GM23338 (cell line): Measurements from ENCODE around the gene PELI1. TPM values are rescaled to one million over a fixed set of nuclear protein-coding genes. Genes with fewer than 3 reads are reported as not detected.

Experiments
- ATAC-seq: fragments of 200-7000 bp; cut with Tn5 transposase; 3 replicates; pipeline ENCODE4 v1.9.1; 2020
- DNase-seq: peaks from one replicate; pipeline ENCODE4 v3.0.0-alpha.2; 2015; ENCODE audit warnings: low spot score
- H2AFZ ChIP-seq: fragments of 200-600 bp; sonication (generic); 2 replicates; pipeline ENCODE4 v1.8.0; 2016; ENCODE audit warnings: antibody characterized with exemption, mild to moderate bottlenecking, moderate library complexity
- H3F3A ChIP-seq: fragments of 200-600 bp; sonication (generic); replicated peaks from 2 replicates; pipeline ENCODE4 v1.8.0; 2017; ENCODE audit warnings: antibody characterized with exemption, mixed run types, low read depth
- H3K27ac ChIP-seq: fragments of 200-600 bp; sonication (generic); 2 replicates; pipeline ENCODE4 v1.6.1; 2016; ENCODE audit warnings: low read depth
- H3K27me3 ChIP-seq: fragments of 200-600 bp; sonication (generic); 2 replicates; pipeline ENCODE4 v1.8.0; 2016; ENCODE audit warnings: mild to moderate bottlenecking, mixed run types, moderate library complexity; ENCODE audit not compliant: insufficient read depth
- H3K36me3 ChIP-seq: fragments of 200-600 bp; sonication (generic); 2 replicates; pipeline ENCODE4 v1.8.0; 2016; ENCODE audit warnings: mild to moderate bottlenecking; ENCODE audit not compliant: insufficient read depth
- H3K4me1 ChIP-seq: fragments of 200-600 bp; sonication (generic); 2 replicates; pipeline ENCODE4 v1.8.0; 2016; ENCODE audit warnings: mild to moderate bottlenecking, moderate library complexity; ENCODE audit not compliant: insufficient read depth
- H3K4me2 ChIP-seq: fragments of 200-600 bp; sonication (generic); 2 replicates; pipeline ENCODE4 v1.7.1; 2017; ENCODE audit warnings: mixed run types
- H3K4me3 ChIP-seq: fragments of 200-600 bp; sonication (generic); 2 replicates; pipeline ENCODE4 v1.6.1; 2016; ENCODE audit warnings: mixed run types
- H3K79me2 ChIP-seq: fragments of 200-600 bp; sonication (generic); replicated peaks from 2 replicates; pipeline ENCODE4 v1.8.0; 2017; ENCODE audit warnings: mild to moderate bottlenecking; ENCODE audit not compliant: insufficient read depth
- H3K9me2 ChIP-seq: fragments of 200-600 bp; sonication (generic); 2 replicates; pipeline ENCODE4 v1.8.0; 2017; ENCODE audit not compliant: insufficient read depth
- H4K20me1 ChIP-seq: fragments of 200-600 bp; sonication (generic); replicated peaks from 2 replicates; pipeline ENCODE4 v1.8.0; 2017; ENCODE audit warnings: mild to moderate bottlenecking; ENCODE audit not compliant: insufficient read depth
- H3K27ac Mint-ChIP-seq: 2 replicates; pipeline ENCODE4 v1.8.0; 2020; ENCODE audit warnings: inconsistent platforms, mild to moderate bottlenecking, moderate library complexity, mixed read lengths
- H3K27me3 Mint-ChIP-seq: 3 replicates; pipeline ENCODE4 v1.8.0; 2022; ENCODE audit warnings: low read depth, mild to moderate bottlenecking, moderate library complexity, mixed read lengths, inconsistent platforms; ENCODE audit not compliant: insufficient read depth, poor library complexity
- H3K36me3 Mint-ChIP-seq: 3 replicates; pipeline ENCODE4 v1.8.0; 2021; ENCODE audit warnings: low read depth, mild to moderate bottlenecking, inconsistent platforms, moderate library complexity, mixed read lengths
- H3K4me1 Mint-ChIP-seq: 3 replicates; pipeline ENCODE4 v1.8.0; 2020; ENCODE audit warnings: mild to moderate bottlenecking, inconsistent platforms, mixed read lengths
- H3K4me3 Mint-ChIP-seq: 3 replicates; pipeline ENCODE4 v1.8.0; 2021; ENCODE audit warnings: moderate library complexity, mild to moderate bottlenecking, inconsistent platforms, mixed read lengths
- H3K9me3 Mint-ChIP-seq: 3 replicates; pipeline ENCODE4 v1.8.0; 2020; ENCODE audit warnings: moderate library complexity, mild to moderate bottlenecking, inconsistent platforms, mixed read lengths
- CREB1 ChIP-seq: fragments of 250-450 bp; sonication (Bioruptor Pico); IDR thresholded peaks from 2 replicates; pipeline ENCODE4 v1.5.0; 2020; ENCODE audit warnings: low read depth, mild to moderate bottlenecking, moderate library complexity
- EZH2 ChIP-seq: fragments of 200-600 bp; sonication (generic); IDR thresholded peaks from one replicate; pipeline ENCODE4 v1.8.0; 2017; ENCODE audit warnings: antibody characterized with exemption, mild to moderate bottlenecking, low read depth; ENCODE audit not compliant: unreplicated experiment
- JUNB ChIP-seq: IDR thresholded peaks from one replicate; pipeline ENCODE4 v1.6.1; 2016; ENCODE audit warnings: antibody characterized with exemption; ENCODE audit not compliant: unreplicated experiment
- NANOG ChIP-seq: IDR thresholded peaks from 2 replicates; pipeline ENCODE4 v1.6.1; 2016; ENCODE audit warnings: antibody characterized with exemption, borderline replicate concordance
- STAT1 ChIP-seq: IDR thresholded peaks from one replicate; pipeline ENCODE4 v1.6.1; 2016; ENCODE audit warnings: antibody characterized with exemption; ENCODE audit not compliant: unreplicated experiment
- ZNF114 ChIP-seq: fragments of 250-450 bp; sonication (Bioruptor Pico); IDR thresholded peaks from 2 replicates; pipeline ENCODE4 v1.5.0; 2020; ENCODE audit warnings: mild to moderate bottlenecking, moderate library complexity
- polyA plus RNA-seq: library from polyadenylated mRNA; unstranded; fragments of >200 nt; fragmentation: Nextera tagmentation; extraction: Ambion mirVana; gene quantifications from 2 replicates; pipeline ENCODE4 v1.2.1, GENCODE V29; 2016
- total RNA-seq: library from RNA; depleted of rRNA; stranded (reverse); fragments of >200 nt; shearing (Covaris generic); gene quantifications from 2 replicates; pipeline ENCODE4 v1.2.3, GENCODE V29; 2014
- TF ChIP-seq, protein P1 (sequence below): fragments of 250-450 bp; sonication (Bioruptor Pico); IDR thresholded peaks from 2 replicates; pipeline ENCODE4 v1.5.0; 2020; ENCODE audit warnings: mild to moderate bottlenecking, moderate library complexity
- TF ChIP-seq, protein P2 (sequence below), 2 experiments: fragments of 200-600 bp in 1 of 2; sonication (generic) in 1 of 2; conservative IDR thresholded peaks; 2 replicates each; pipeline versions ENCODE4 v1.5.1 to v1.6.1; 2016 to 2017; ENCODE audit warnings: antibody characterized with exemption in 2 of 2, low read depth in 2 of 2, mild to moderate bottlenecking in 2 of 2, moderate library complexity in 1 of 2

The PELI1 gene
- total and polyA plus RNA-seq, 2 experiments from 2014 or later = 32.4 to 61.8 TPM

DNA sequence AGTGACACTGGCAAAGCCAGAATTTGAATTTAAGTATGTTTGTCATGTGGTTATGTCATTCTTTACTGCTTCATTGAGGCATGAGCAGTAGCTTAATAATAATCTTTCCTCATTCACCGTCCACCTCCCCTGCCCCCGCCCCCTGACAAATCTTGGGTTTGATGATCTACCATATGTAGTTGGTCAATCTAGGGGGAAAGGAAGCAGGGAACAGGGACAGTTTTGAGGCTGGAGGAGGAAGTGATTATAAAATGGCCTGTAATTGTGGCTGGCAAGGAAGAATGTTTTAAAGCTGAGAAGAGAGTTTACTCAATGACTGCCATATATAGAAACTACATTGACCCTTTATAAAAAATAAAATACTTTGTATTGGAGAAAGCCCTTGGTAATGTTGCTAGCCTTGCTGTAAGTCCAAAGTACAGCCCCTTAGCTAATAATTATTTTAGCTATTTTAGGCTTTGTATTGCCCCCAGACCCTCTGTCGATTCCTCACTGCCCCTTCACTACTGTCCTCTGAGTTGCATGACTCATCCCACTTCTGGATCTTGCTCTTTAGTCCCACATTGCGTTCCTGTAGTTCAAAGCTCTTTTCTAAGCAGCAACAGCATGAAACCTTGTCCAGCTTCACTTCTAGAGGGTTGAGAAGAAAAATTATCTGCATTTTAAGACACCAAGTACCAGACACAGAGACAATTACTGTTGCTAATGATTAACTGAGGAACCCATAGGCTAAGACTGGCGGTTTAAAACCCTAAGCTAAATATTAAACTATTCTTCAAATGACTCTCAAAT is 38.4 kb downstream of the PELI1 start (continued):
- TF ChIP-seq, protein P1, sequence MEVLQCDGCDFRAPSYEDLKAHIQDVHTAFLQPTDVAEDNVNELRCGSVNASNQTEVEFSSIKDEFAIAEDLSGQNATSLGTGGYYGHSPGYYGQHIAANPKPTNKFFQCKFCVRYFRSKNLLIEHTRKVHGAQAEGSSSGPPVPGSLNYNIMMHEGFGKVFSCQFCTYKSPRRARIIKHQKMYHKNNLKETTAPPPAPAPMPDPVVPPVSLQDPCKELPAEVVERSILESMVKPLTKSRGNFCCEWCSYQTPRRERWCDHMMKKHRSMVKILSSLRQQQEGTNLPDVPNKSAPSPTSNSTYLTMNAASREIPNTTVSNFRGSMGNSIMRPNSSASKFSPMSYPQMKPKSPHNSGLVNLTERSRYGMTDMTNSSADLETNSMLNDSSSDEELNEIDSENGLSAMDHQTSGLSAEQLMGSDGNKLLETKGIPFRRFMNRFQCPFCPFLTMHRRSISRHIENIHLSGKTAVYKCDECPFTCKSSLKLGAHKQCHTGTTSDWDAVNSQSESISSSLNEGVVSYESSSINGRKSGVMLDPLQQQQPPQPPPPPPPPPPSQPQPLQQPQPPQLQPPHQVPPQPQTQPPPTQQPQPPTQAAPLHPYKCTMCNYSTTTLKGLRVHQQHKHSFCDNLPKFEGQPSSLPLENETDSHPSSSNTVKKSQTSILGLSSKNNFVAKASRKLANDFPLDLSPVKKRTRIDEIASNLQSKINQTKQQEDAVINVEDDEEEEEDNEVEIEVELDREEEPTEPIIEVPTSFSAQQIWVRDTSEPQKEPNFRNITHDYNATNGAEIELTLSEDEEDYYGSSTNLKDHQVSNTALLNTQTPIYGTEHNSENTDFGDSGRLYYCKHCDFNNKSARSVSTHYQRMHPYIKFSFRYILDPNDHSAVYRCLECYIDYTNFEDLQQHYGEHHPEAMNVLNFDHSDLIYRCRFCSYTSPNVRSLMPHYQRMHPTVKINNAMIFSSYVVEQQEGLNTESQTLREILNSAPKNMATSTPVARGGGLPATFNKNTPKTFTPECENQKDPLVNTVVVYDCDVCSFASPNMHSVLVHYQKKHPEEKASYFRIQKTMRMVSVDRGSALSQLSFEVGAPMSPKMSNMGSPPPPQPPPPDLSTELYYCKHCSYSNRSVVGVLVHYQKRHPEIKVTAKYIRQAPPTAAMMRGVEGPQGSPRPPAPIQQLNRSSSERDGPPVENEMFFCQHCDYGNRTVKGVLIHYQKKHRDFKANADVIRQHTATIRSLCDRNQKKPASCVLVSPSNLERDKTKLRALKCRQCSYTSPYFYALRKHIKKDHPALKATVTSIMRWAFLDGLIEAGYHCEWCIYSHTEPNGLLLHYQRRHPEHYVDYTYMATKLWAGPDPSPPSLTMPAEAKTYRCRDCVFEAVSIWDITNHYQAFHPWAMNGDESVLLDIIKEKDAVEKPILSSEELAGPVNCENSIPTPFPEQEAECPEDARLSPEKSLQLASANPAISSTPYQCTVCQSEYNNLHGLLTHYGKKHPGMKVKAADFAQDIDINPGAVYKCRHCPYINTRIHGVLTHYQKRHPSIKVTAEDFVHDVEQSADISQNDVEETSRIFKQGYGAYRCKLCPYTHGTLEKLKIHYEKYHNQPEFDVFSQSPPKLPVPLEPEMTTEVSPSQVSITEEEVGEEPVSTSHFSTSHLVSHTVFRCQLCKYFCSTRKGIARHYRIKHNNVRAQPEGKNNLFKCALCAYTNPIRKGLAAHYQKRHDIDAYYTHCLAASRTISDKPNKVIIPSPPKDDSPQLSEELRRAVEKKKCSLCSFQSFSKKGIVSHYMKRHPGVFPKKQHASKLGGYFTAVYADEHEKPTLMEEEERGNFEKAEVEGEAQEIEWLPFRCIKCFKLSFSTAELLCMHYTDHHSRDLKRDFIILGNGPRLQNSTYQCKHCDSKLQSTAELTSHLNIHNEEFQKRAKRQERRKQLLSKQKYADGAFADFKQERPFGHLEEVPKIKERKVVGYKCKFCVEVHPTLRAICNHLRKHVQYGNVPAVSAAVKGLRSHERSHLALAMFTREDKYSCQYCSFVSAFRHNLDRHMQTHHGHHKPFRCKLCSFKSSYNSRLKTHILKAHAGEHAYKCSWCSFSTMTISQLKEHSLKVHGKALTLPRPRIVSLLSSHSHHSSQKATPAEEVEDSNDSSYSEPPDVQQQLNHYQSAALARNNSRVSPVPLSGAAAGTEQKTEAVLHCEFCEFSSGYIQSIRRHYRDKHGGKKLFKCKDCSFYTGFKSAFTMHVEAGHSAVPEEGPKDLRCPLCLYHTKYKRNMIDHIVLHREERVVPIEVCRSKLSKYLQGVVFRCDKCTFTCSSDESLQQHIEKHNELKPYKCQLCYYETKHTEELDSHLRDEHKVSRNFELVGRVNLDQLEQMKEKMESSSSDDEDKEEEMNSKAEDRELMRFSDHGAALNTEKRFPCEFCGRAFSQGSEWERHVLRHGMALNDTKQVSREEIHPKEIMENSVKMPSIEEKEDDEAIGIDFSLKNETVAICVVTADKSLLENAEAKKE (CRISPR knock-in tag) = no peak

DNA sequence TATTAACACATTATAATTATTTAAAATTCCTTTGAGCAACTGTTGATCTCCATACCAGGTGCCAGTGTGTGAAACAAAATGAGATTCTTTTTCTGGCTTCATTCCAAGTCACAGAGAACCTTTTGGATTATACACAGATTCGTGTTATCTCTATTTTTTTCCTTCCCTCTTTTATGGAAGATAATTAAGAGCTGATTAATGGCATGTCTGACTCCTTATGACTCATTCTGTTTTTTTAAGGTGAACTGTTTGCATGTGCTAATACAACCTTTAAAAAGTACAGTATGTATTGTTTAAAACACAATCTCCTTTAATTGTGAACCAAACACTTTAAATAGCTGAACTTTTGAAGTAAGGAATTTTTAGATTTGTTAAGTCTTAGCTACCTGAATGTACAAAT is 39.3 kb downstream of the PELI1 start:
- DNase-seq (no peak), ATAC-seq (no peak)
- H3F3A ChIP-seq = no peaks in the 10 kb centered on the region
- Mint-ChIP-seq H3K36me3 (peaks cover 42% of the 10 kb centered on the region), H3K9me3 (no peaks in the 10 kb centered on the region), H3K4me1 (peaks cover 3% of the 10 kb centered on the region; the same call in 1 of the 3 replicates), H3K27ac (no peak overlapping the region), H3K4me3 (no peak overlapping the region), H3K27me3 (no peaks in the 10 kb centered on the region)
- H3K4me3 ChIP-seq = no peak overlapping the region
- H4K20me1 ChIP-seq = peaks cover 7% of the 10 kb centered on the region
- no peaks in the 10 kb centered on the region for H3K9me2 ChIP-seq
- H3K4me2 ChIP-seq = no peak overlapping the region
- H3K79me2 ChIP-seq = peaks cover 32% of the 10 kb centered on the region
- H2AFZ ChIP-seq = no peak overlapping the region
- H3K36me3 ChIP-seq = peaks cover 15% of the 10 kb centered on the region
- H3K27ac ChIP-seq = no peak overlapping the region
- H3K27me3 ChIP-seq = no peaks in the 10 kb centered on the region
- no peaks in the 10 kb centered on the region; the same call in 1 of the 2 replicates for H3K4me1 ChIP-seq
- TF ChIP-seq ZNF114 (CRISPR knock-in tag) (no peak), STAT1 (no peak), NANOG (no peak), CREB1 (CRISPR knock-in tag) (no peak), EZH2 (no peak), JUNB (no peak)
- TF ChIP-seq, protein P2, sequence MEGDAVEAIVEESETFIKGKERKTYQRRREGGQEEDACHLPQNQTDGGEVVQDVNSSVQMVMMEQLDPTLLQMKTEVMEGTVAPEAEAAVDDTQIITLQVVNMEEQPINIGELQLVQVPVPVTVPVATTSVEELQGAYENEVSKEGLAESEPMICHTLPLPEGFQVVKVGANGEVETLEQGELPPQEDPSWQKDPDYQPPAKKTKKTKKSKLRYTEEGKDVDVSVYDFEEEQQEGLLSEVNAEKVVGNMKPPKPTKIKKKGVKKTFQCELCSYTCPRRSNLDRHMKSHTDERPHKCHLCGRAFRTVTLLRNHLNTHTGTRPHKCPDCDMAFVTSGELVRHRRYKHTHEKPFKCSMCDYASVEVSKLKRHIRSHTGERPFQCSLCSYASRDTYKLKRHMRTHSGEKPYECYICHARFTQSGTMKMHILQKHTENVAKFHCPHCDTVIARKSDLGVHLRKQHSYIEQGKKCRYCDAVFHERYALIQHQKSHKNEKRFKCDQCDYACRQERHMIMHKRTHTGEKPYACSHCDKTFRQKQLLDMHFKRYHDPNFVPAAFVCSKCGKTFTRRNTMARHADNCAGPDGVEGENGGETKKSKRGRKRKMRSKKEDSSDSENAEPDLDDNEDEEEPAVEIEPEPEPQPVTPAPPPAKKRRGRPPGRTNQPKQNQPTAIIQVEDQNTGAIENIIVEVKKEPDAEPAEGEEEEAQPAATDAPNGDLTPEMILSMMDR (conservative IDR thresholded peaks at IDR 0.05; ENCODE audit: low read depth in 2 of 2) = no peak
